Endothelial cell of umbilical vein (primary cell): ENCODE results near the gene SLCO4C1. TPM values are rescaled to one million over a fixed set of nuclear protein-coding genes. Genes with fewer than 3 reads are reported as not detected.

Experiments
- BruUV-seq: library from RNA; stranded (reverse); fragments of 400-500 nt; replicated peaks from 2 replicates; lab custom pipeline; 2021; lab: Mats Ljungman, UMichigan
- CTCF ChIA-PET: fragments of 300-600, 350-600 bp; sonication (Branson Sonifier 250); formaldehyde crosslinking; loops from one replicate; lab custom pipeline; 2021; ENCODE audit warnings: antibody characterized with exemption, inconsistent platforms; lab: Charles Lee
- POLR2A ChIA-PET: fragments of 300-600, 350-600 bp; sonication (Branson Sonifier 250); formaldehyde crosslinking; loops from one replicate; lab custom pipeline; 2021; ENCODE audit warnings: antibody characterized with exemption, inconsistent platforms; lab: Charles Lee
- DNase-seq: peaks from one replicate; pipeline ENCODE4 v3.0.0-alpha.2; 2011; ENCODE audit warnings: low read depth, low spot score
- FAIRE-seq: peaks from 2 replicates; lab custom pipeline; 2011; peaks lifted over from hg19 to GRCh38; lab: Jason Lieb, UNC
- H2AFZ ChIP-seq: 2 replicates; pipeline ENCODE4 v1.6.0; 2012; ENCODE audit warnings: low read depth, low read length, control low read depth, inconsistent platforms
- H3K27ac ChIP-seq: 2 replicates; pipeline ENCODE4 v1.5.1; 2011; ENCODE audit warnings: low read depth, mild to moderate bottlenecking, control low read depth, low read length, moderate library complexity; ENCODE audit not compliant: insufficient read depth
- H3K27me3 ChIP-seq, 2 experiments: 2 replicates each; pipeline versions ENCODE4 v1.6.0 to v1.6.1; 2011; ENCODE audit warnings: low read length in 2 of 2, mixed read lengths in 1 of 2; ENCODE audit not compliant: control insufficient read depth in 2 of 2, insufficient read depth in 2 of 2
- H3K36me3 ChIP-seq, 2 experiments: 2 replicates in 1 of 2; 3 replicates in 1 of 2; pipeline ENCODE4 v1.5.1; 2011; ENCODE audit warnings: low read length in 2 of 2, mild to moderate bottlenecking in 1 of 2, moderate library complexity in 1 of 2; ENCODE audit not compliant: control insufficient read depth in 2 of 2, insufficient read depth in 2 of 2; ENCODE audit errors: extremely low read depth in 1 of 2
- H3K4me1 ChIP-seq: 3 replicates; pipeline ENCODE4 v1.5.1; 2011; ENCODE audit warnings: mild to moderate bottlenecking, low read length; ENCODE audit not compliant: control insufficient read depth, insufficient read depth; ENCODE audit errors: extremely low read depth
- H3K4me2 ChIP-seq: 2 replicates; pipeline ENCODE4 v1.6.1; 2011; ENCODE audit warnings: low read length, control low read depth, mixed read lengths; ENCODE audit not compliant: insufficient read depth
- H3K4me3 ChIP-seq, 3 experiments: fragments of 200-600 bp in 1 of 3; sonication (generic), shearing (Covaris generic) in 1 of 3; replicated peaks in 1 of 3; 2 replicates each; pipeline ENCODE4 v1.5.1; 2011 to 2016; ENCODE audit warnings: control low read depth in 3 of 3, low read length in 3 of 3, mild to moderate bottlenecking in 2 of 3, inconsistent platforms in 1 of 3, low read depth in 1 of 3, moderate library complexity in 1 of 3; ENCODE audit not compliant: insufficient read depth in 1 of 3
- H3K79me2 ChIP-seq: 2 replicates; pipeline ENCODE4 v1.6.0; 2012; ENCODE audit warnings: low read length, inconsistent platforms; ENCODE audit not compliant: control insufficient read depth, insufficient read depth
- H3K9ac ChIP-seq: replicated peaks from 2 replicates; pipeline ENCODE3; 2011; ENCODE audit warnings: low read length, control low read depth; ENCODE audit not compliant: insufficient read depth; ENCODE audit errors: extremely low read depth
- H3K9me1 ChIP-seq: replicated peaks from 3 replicates; pipeline ENCODE4 v1.6.0; 2011; ENCODE audit warnings: mild to moderate bottlenecking, low read length; ENCODE audit not compliant: control insufficient read depth, insufficient read depth; ENCODE audit errors: extremely low read depth
- H3K9me3 ChIP-seq: replicated peaks from 2 replicates; pipeline ENCODE4 v1.5.1; 2012; ENCODE audit warnings: low read length, inconsistent platforms; ENCODE audit not compliant: control insufficient read depth, insufficient read depth
- H4K20me1 ChIP-seq: replicated peaks from 2 replicates; pipeline ENCODE3; 2011; ENCODE audit warnings: mild to moderate bottlenecking, low read length; ENCODE audit not compliant: control insufficient read depth, insufficient read depth; ENCODE audit errors: extremely low read depth
- EZH2 ChIP-seq: IDR thresholded peaks from 2 replicates; pipeline ENCODE4 v1.6.1; 2012; ENCODE audit warnings: borderline replicate concordance, low read depth, mild to moderate bottlenecking, moderate library complexity, low read length, inconsistent platforms; ENCODE audit not compliant: severe bottlenecking
- FOS ChIP-seq: IDR thresholded peaks from 2 replicates; pipeline ENCODE4 v1.6.1; 2011; ENCODE audit warnings: mild to moderate bottlenecking, low read length, moderate library complexity, borderline replicate concordance; ENCODE audit not compliant: insufficient read depth
- GATA2 ChIP-seq: IDR thresholded peaks from 2 replicates; pipeline ENCODE4 v1.7.0; 2011; ENCODE audit warnings: low read depth, mild to moderate bottlenecking, moderate library complexity, mixed read lengths, low read length; ENCODE audit not compliant: insufficient read length, insufficient read depth
- JUN ChIP-seq: IDR thresholded peaks from 2 replicates; pipeline ENCODE4 v1.6.1; 2011; ENCODE audit warnings: borderline replicate concordance, low read depth; ENCODE audit not compliant: insufficient read length, insufficient read depth
- MYC ChIP-seq: IDR thresholded peaks from one replicate; pipeline ENCODE4 v1.6.1; 2011; ENCODE audit warnings: mild to moderate bottlenecking, low read depth, low read length
- POLR2A ChIP-seq: IDR thresholded peaks from 2 replicates; pipeline ENCODE4 v1.6.1; 2012; ENCODE audit warnings: low read depth, mild to moderate bottlenecking, control low read depth, low read length
- POLR2AphosphoS5 ChIP-seq: IDR thresholded peaks from 2 replicates; pipeline ENCODE4 v1.6.1; 2012; ENCODE audit warnings: low read depth, mild to moderate bottlenecking, control low read depth, low read length, moderate library complexity; ENCODE audit not compliant: insufficient read depth
- dilution Hi-C: fragments of 300-500 bp; cut with MboI; formaldehyde crosslinking; loops from one replicate; pipeline ENCODE4 v1.15.0; 2019; ENCODE audit warnings: low sequenced_read_pairs; ENCODE audit not compliant: extremely low pct_ligation_motif_present
- intact Hi-C: fragments of 100-400 bp; cut with micrococcal nuclease; formaldehyde crosslinking; loops from one replicate; pipeline ENCODE4 v1.10.0; 2022
- polyA plus RNA-seq, 4 experiments: library from polyadenylated mRNA; depleted of rRNA in 3 of 4; stranded (reverse) in 3 of 4; unstranded in 1 of 4; fragments of >200 nt; gene quantifications; 2 replicates each; pipeline versions ENCODE4 v1.2.1 to v1.2.3, GENCODE V29; 2011 to 2012; ENCODE audit warnings: missing spikeins in 1 of 4
- total RNA-seq: library from RNA; stranded (reverse); gene quantifications from 2 replicates; pipeline ENCODE4 v1.2.3, GENCODE V29; 2021
- TF ChIP-seq, protein P1 (sequence below): IDR thresholded peaks from 2 replicates; pipeline ENCODE4 v1.6.1; 2011; ENCODE audit not compliant: insufficient read depth, insufficient read length
- TF ChIP-seq, protein P2 (sequence below), 2 donors: IDR thresholded peaks; 1 replicate in 1 of 2; 2 replicates in 1 of 2; pipeline ENCODE4 v1.5.1; 2011; ENCODE audit warnings: low read length in 2 of 2, mild to moderate bottlenecking in 2 of 2, moderate library complexity in 2 of 2, control low read depth in 1 of 2, inconsistent platforms in 1 of 2, low read depth in 1 of 2; ENCODE audit not compliant: insufficient read depth in 1 of 2; ENCODE audit errors: extremely low read depth in 1 of 2

The SLCO4C1 gene
- total and polyA plus RNA-seq, 2 donors (not counting 3 experiments of a cell fraction or from before 2014, with no cell fraction given) = 0.03 TPM; not detected in 1

DNA sequence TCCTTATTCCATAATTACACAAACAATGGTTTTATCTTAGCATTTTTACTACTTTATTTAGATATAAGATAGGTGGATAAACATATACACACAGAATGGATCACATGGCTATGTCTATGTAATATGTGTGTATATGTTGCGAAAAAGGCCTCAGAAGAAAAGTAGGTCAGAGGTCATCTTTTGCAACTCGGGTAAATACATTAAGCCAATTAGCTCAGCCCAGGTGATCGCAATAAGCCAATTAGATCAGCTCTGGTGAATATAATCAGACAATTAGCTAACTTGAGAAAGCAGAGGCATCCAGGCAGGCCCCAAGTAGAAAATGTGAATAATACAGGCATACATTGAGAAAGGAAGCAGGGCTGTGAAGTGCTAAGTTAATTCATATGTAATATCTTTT is 24.3 kb downstream of the SLCO4C1 start:
- Histone ChIP-seq H4K20me1 (no peaks in the 10 kb centered on the region), H3K79me2 (no peaks in the 10 kb centered on the region), H3K9ac (no peak overlapping the region), H2AFZ (no peak overlapping the region), H3K9me3 (no peaks in the 10 kb centered on the region), H3K36me3 (no peaks in the 10 kb centered on the region), H3K4me2 (no peak overlapping the region), H3K9me1 (no peaks in the 10 kb centered on the region), H3K27me3 (no peaks in the 10 kb centered on the region), H3K4me3 (no peak overlapping the region), H3K27ac (no peak overlapping the region), H3K4me1 (no peaks in the 10 kb centered on the region)
- TF ChIP-seq, protein P1, sequence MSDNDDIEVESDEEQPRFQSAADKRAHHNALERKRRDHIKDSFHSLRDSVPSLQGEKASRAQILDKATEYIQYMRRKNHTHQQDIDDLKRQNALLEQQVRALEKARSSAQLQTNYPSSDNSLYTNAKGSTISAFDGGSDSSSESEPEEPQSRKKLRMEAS = no peak
- TF ChIP-seq EZH2 (no peak), GATA2 (no peak), POLR2A (no peak), MYC (no peak), JUN (no peak), FOS (no peak), POLR2AphosphoS5 (no peak)
- TF ChIP-seq, protein P2, sequence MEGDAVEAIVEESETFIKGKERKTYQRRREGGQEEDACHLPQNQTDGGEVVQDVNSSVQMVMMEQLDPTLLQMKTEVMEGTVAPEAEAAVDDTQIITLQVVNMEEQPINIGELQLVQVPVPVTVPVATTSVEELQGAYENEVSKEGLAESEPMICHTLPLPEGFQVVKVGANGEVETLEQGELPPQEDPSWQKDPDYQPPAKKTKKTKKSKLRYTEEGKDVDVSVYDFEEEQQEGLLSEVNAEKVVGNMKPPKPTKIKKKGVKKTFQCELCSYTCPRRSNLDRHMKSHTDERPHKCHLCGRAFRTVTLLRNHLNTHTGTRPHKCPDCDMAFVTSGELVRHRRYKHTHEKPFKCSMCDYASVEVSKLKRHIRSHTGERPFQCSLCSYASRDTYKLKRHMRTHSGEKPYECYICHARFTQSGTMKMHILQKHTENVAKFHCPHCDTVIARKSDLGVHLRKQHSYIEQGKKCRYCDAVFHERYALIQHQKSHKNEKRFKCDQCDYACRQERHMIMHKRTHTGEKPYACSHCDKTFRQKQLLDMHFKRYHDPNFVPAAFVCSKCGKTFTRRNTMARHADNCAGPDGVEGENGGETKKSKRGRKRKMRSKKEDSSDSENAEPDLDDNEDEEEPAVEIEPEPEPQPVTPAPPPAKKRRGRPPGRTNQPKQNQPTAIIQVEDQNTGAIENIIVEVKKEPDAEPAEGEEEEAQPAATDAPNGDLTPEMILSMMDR (IDR thresholded peaks at IDR 0.05; ENCODE audit: extremely low read depth in 1 of 2, insufficient read depth in 1 of 2, low read depth in 1 of 2, low read length in 2 of 2) = no peak
- FAIRE-seq = no peak
- no TSS peak for BruUV-seq
- dilution Hi-C loops = no loop called here
- ChIA-PET CTCF (no interaction called here), POLR2A (no interaction called here)
- intact Hi-C loops = no loop called here
- no peak for DNase-seq
